ENCODE results near the gene HSF4. TPM values are rescaled to one million over a fixed set of nuclear protein-coding genes. Genes with fewer than 3 reads are reported as not detected.

The HSF4 gene
- total RNA-seq, 3 donors from 2014 or later (not counting 1 experiment from before 2014, with no cell fraction given) = 6.9 to 8.3 (median 7.3) TPM

DNA sequence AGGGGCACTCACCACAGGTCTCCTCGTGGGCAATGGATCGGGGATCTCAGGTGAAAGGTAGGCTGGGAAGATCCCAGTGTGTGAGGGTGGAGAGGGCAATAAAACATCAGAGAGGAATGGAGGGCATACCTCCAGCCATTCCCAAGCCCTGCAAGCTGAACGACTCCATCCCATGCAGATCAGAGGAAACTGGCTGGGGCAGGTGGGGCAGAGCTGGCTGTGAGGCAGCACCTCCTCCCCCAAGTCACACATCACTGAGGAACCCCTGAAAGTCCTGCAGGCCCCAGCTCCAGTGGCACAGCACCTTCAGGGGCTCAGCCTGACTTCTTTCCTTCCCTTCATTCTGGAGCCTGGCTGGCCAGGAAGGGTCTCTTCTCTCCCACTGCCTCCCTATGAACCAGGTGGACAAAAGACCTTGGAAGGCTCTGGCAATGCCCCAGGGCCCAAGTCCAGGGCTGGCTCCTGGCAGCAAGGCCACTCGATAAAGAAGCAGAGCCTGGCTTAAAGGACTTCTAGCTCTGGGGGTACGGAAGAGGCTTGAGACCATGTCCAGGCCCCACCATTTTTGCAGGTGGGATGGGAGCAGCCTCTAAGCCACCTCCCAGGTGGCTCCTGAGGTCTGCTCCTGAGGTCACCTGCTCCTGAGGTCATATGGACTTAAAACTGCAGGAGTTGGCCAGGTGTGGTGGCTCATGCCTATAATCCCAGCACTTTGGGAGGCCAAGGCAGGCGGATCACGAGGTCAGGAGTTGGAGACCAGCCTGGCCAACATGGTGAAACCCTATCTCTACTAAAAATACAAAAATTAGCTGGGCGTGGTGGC lies 48.9 kb downstream of the HSF4 start:
- H3K27ac ChIP-seq (ENCODE audit: low read length) = no peak overlapping the region
- H3K9me3 ChIP-seq (ENCODE audit: control insufficient read depth, insufficient read depth, low read length) = no peaks in the 10 kb centered on the region
- Mint-ChIP-seq H3K4me1 (peaks cover 0 to 12% of the 10 kb centered on the region in 2 donors), H3K9me3 (no peaks in the 10 kb centered on the region), H3K36me3 (no peaks in the 10 kb centered on the region), H3K27me3 (ENCODE audit: low read depth in 2 of 2) (no peaks in the 10 kb centered on the region), H3K27ac (no peak overlapping the region), H3K4me3 (no peak overlapping the region)
- no peak for DNase-seq
- intact Hi-C loops (cut with micrococcal nuclease) = no loop called here
- no peaks in the 10 kb centered on the region for H3K4me1 ChIP-seq (ENCODE audit: control insufficient read depth, insufficient read depth, low read length)
- no peak overlapping the region for H3K4me3 ChIP-seq (ENCODE audit: low read length)
- no peaks in the 10 kb centered on the region for H3K27me3 ChIP-seq (ENCODE audit: control insufficient read depth, insufficient read depth, low read length)
- no peak for ATAC-seq
- H3K36me3 ChIP-seq (ENCODE audit: control insufficient read depth, insufficient read depth, low read length) = no peaks in the 10 kb centered on the region
- WGBS (ENCODE audit: insufficient coverage) = 95% methylated on average over 8 of the region's 8 CpGs
- TF ChIP-seq, protein P1, sequence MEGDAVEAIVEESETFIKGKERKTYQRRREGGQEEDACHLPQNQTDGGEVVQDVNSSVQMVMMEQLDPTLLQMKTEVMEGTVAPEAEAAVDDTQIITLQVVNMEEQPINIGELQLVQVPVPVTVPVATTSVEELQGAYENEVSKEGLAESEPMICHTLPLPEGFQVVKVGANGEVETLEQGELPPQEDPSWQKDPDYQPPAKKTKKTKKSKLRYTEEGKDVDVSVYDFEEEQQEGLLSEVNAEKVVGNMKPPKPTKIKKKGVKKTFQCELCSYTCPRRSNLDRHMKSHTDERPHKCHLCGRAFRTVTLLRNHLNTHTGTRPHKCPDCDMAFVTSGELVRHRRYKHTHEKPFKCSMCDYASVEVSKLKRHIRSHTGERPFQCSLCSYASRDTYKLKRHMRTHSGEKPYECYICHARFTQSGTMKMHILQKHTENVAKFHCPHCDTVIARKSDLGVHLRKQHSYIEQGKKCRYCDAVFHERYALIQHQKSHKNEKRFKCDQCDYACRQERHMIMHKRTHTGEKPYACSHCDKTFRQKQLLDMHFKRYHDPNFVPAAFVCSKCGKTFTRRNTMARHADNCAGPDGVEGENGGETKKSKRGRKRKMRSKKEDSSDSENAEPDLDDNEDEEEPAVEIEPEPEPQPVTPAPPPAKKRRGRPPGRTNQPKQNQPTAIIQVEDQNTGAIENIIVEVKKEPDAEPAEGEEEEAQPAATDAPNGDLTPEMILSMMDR (IDR thresholded peaks at IDR 0.05) = no peak

DNA sequence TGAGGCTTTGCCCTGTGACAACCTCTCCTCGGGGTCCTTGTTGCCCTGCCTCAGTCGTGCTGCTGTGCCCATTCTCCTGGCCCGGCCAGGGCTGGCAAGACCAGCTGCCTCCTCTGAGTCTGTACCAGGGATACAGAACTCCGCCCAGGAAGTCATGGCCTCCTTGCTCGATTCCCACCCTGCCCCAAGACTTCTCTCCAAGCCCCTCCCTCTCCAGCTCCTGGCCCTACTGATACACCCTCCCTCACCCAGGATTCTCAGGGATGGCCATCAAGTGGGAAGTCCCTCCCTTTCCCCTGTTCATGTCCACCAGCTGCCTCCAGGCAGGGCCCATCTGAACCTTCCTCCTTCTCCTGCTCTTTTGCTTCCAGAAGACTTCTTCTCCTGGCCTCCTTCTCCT lies 51.2 kb downstream of the HSF4 start:
- TF ChIP-seq, protein P1 (IDR thresholded peaks at IDR 0.05) = no peak
- no peaks in the 10 kb centered on the region for H3K27me3 ChIP-seq (ENCODE audit: control insufficient read depth, insufficient read depth, low read length)
- H3K27ac Mint-ChIP-seq = no peak overlapping the region
- H3K36me3 Mint-ChIP-seq = no peaks in the 10 kb centered on the region
- H3K9me3 Mint-ChIP-seq = no peaks in the 10 kb centered on the region
- no peak for ATAC-seq
- H3K36me3 ChIP-seq (ENCODE audit: control insufficient read depth, insufficient read depth, low read length) = no peaks in the 10 kb centered on the region
- no peaks in the 10 kb centered on the region for H3K4me1 ChIP-seq (ENCODE audit: control insufficient read depth, insufficient read depth, low read length)
- H3K4me3 ChIP-seq (ENCODE audit: low read length) = no peak overlapping the region
- peaks cover 0 to 17% of the 10 kb centered on the region in 2 donors for H3K4me1 Mint-ChIP-seq
- no peak overlapping the region for H3K27ac ChIP-seq (ENCODE audit: low read length)
- no peaks in the 10 kb centered on the region for H3K9me3 ChIP-seq (ENCODE audit: control insufficient read depth, insufficient read depth, low read length)
- intact Hi-C loops (cut with micrococcal nuclease) = no loop called here
- H3K4me3 Mint-ChIP-seq = no peak overlapping the region
- 72% methylated on average over 5 of the region's 5 CpGs for WGBS (ENCODE audit: insufficient coverage)
- no peaks in the 10 kb centered on the region for H3K27me3 Mint-ChIP-seq (ENCODE audit: low read depth in 2 of 2)
- DNase-seq = no peak

DNA sequence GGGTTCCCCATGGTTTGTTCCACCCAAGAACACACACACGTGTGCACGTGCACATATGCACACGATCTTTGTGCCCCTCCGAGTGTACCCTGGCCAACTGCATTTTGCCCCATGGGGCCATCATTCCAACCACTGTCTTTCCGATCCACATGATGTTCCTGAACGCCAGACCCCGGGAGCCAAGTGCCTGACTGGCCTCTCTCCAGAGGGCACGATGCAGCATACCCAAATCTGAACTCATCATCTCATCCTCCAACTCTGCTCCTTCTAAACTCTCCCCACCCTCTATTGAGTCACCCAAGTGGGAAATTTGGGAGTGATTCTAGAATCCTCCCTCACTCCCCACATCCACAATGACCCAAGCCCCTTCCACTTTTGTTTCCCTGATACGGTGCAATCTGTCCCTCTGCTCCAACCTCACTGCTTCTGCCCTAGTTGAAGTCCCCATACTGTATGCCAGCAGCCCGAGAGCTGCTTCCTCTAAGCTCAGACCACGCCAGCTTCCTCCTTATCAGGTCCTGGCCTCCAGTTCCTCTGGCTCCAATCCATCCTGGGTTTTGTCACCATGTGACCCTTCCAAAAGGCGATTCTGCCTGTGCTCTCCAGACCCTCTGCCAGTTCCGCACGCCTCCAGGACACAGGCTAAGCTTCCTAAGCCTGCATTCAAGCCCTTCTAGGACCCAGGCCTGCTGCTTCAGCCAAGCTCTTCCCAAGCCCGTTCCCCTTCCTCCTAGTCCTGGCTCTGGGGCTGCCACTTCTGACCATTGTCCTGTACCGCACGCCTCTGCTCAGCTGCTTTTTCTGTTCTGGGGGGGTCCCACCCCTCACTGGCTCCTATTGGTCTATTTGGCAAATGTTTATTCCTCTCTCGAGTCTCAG lies 52.3 kb downstream of the HSF4 start:
- H3K27ac Mint-ChIP-seq = no peak overlapping the region

More for the DNA sequence above, 52.3 kb downstream of the HSF4 start:
- no peaks in the 10 kb centered on the region for H3K36me3 Mint-ChIP-seq
- Histone ChIP-seq H3K4me3 (ENCODE audit: low read length) (no peak overlapping the region), H3K4me1 (ENCODE audit: control insufficient read depth, insufficient read depth, low read length) (no peaks in the 10 kb centered on the region), H3K9me3 (ENCODE audit: control insufficient read depth, insufficient read depth, low read length) (no peaks in the 10 kb centered on the region), H3K27me3 (ENCODE audit: control insufficient read depth, insufficient read depth, low read length) (no peaks in the 10 kb centered on the region), H3K36me3 (ENCODE audit: control insufficient read depth, insufficient read depth, low read length) (no peaks in the 10 kb centered on the region), H3K27ac (ENCODE audit: low read length) (no peak overlapping the region)
- peaks cover 0 to 11% of the 10 kb centered on the region in 2 donors for H3K4me1 Mint-ChIP-seq
- DNase-seq = no peak
- no peaks in the 10 kb centered on the region for H3K9me3 Mint-ChIP-seq
- no peak overlapping the region for H3K4me3 Mint-ChIP-seq
- intact Hi-C loops (cut with micrococcal nuclease) = no loop called here
- TF ChIP-seq, protein P1 (IDR thresholded peaks at IDR 0.05) = no peak
- no peak for ATAC-seq
- no peaks in the 10 kb centered on the region for H3K27me3 Mint-ChIP-seq (ENCODE audit: low read depth in 2 of 2)
- WGBS (ENCODE audit: insufficient coverage) = 57% methylated on average over 18 of the region's 18 CpGs

Other genes starting within 250 kb of the HSF4 start
- not detected for gene CDH16, start 245.9 kb upstream of the HSF4 start, total RNA-seq
- gene RRAD, start 239.2 kb upstream of the HSF4 start, total RNA-seq = 1 to 10 TPM; 1.8 to 4.5 (median 2.8) TPM
- 10 to 100 TPM; 57.2 to 62.8 (median 60.0) TPM for gene CIAO2B, start 230.3 kb upstream of the HSF4 start, total RNA-seq
- gene CES2, start 229.2 kb upstream of the HSF4 start, total RNA-seq = 10 to 100 TPM; 26.9 to 33.6 (median 33.1) TPM
- gene CES3, start 203.5 kb upstream of the HSF4 start, total RNA-seq = under 1 TPM; 0.19 to 0.95 (median 0.27) TPM
- gene CES4A, start 176.2 kb upstream of the HSF4 start, total RNA-seq = 1 to 10 TPM; 7.5 to 9.0 (median 8.8) TPM
- gene CBFB, start 135.6 kb upstream of the HSF4 start, total RNA-seq = 100 to 1,000 TPM in 1 of 3 donors, 10 to 100 TPM in 2; 96.1 to 102 (median 97.2) TPM
- 10 to 100 TPM; 17.0 to 22.4 (median 22.0) TPM for gene PHAF1, start 54.8 kb upstream of the HSF4 start, total RNA-seq
- 1 to 10 TPM in 2 of 3 donors, under 1 TPM in 1; 0.80 to 1.3 (median 1.0) TPM for gene B3GNT9, start 13.7 kb upstream of the HSF4 start, total RNA-seq
- 10 to 100 TPM; 15.2 to 27.5 (median 26.8) TPM for gene TRADD, start 4.8 kb upstream of the HSF4 start, total RNA-seq
- gene FBXL8, start 4.8 kb upstream of the HSF4 start, total RNA-seq = 1 to 10 TPM; 5.2 to 8.3 (median 6.3) TPM
- 1 to 10 TPM in 2 of 3 donors, under 1 TPM in 1; 0.88 to 1.3 (median 1.3) TPM for gene NOL3, start 5.8 kb downstream of the HSF4 start, total RNA-seq
- gene MATCAP1, start 19.2 kb downstream of the HSF4 start, total RNA-seq = 10 to 100 TPM in 2 of 3 donors, 1 to 10 TPM in 1; 7.2 to 12.6 (median 10.9) TPM
- not detected for gene EXOC3L1, start 25.4 kb downstream of the HSF4 start, total RNA-seq
- gene E2F4, start 27.4 kb downstream of the HSF4 start, total RNA-seq = 10 to 100 TPM; 57.6 to 91.7 (median 74.5) TPM
- gene ELMO3, start 34.4 kb downstream of the HSF4 start, total RNA-seq = 1 to 10 TPM; 1.9 to 3.3 (median 2.3) TPM
- gene TMEM208, start 62.4 kb downstream of the HSF4 start, total RNA-seq = 10 to 100 TPM; 34.5 to 39.2 (median 36.7) TPM
- 10 to 100 TPM; 79.3 to 96.8 (median 89.2) TPM for gene FHOD1, start 82.7 kb downstream of the HSF4 start, total RNA-seq
- 1 to 10 TPM; 1.2 to 2.6 (median 1.6) TPM for gene SLC9A5, start 84.2 kb downstream of the HSF4 start, total RNA-seq
- 10 to 100 TPM in 1 of 3 donors, 1 to 10 TPM in 2; 6.8 to 14.7 (median 8.5) TPM for gene PLEKHG4, start 114.8 kb downstream of the HSF4 start, total RNA-seq
- gene KCTD19, start 162.0 kb downstream of the HSF4 start, total RNA-seq = not detected
- gene LRRC36, start 162.1 kb downstream of the HSF4 start, total RNA-seq = not detected
- gene TPPP3, start 228.8 kb downstream of the HSF4 start, total RNA-seq = 1 to 10 TPM in 2 of 3 donors, under 1 TPM in 1; 0.66 to 3.0 (median 1.4) TPM

Data from natural killer cell (primary cell).